Spleen (tissue), 7 donors: ENCODE results near the gene IL22.

Source experiments
- POLR2AphosphoS5 ChIP-seq, 3 donors: sonication (generic); formaldehyde crosslinking; IDR thresholded peaks; one replicate each; pipeline ENCODE4 v1.5.1; 2017; ENCODE audit warnings: antibody characterized with exemption in 3 of 3
- TF ChIP-seq, protein P1 (sequence below), 11 experiments: fragments of 200-600 bp in 7 of 11; fragments of 450-650 bp in 4 of 11; sonication (generic) in 4 of 11; IDR thresholded peaks in 8 of 11; conservative IDR thresholded peaks in 3 of 11; 1 replicate in 7 of 11; 2 replicates in 4 of 11; pipeline versions ENCODE4 v1.4.0 to v1.8.0; 2016 to 2021; ENCODE audit warnings: antibody characterized with exemption in 11 of 11, inconsistent platforms in 4 of 11, mild to moderate bottlenecking in 1 of 11
- donor health status: DM: no; HTN: no; CAD: no; lungs with moderate emphysema.
- donor health status: DM: no; HTN: no; CAD: no.
- donor health status: DM: no; HTN: no; CAD: no.

DNA sequence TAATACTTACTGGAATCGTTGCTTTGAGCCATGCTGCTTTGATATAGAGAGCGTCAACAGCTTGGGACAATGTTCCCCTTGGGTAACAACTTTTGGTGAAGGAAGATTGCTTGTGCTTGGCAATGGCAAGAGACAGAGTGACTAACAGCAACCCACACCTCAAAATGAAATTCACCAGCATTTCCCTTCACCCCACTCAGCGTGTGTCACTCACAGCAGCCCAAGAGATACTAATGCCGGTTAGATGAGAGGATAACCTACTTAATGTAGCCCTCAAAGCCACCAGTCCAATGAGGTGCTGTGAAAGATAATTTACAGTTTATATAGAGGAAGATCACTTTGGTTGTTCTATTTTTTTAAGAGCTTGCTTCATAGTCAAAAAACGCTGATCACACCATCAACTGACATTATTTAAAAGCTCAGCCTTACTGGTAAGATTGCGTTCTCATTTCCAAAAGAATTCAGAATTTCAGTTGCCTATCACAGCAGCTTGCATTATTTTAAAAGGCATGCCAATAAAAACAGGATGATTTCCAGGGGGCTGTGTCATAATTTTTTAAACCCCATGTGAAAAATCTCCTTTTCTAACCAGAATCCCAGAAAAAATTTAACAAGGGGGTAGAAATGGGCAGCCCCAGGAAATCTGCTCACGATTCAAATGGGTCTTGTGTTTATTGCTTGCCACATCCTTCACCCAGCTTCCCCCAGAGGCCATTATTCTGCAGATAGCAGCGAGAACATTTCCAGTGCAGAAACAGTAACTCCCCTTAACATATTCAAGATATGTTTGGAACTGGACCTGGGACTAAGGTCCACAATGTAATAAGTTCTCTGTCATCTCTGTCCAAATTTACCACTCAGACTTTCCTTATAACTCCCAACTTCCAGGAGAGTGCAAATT is 27.6 kb downstream of the IL22 start, which contains the start of gene IL26:
- TF ChIP-seq, protein P1, sequence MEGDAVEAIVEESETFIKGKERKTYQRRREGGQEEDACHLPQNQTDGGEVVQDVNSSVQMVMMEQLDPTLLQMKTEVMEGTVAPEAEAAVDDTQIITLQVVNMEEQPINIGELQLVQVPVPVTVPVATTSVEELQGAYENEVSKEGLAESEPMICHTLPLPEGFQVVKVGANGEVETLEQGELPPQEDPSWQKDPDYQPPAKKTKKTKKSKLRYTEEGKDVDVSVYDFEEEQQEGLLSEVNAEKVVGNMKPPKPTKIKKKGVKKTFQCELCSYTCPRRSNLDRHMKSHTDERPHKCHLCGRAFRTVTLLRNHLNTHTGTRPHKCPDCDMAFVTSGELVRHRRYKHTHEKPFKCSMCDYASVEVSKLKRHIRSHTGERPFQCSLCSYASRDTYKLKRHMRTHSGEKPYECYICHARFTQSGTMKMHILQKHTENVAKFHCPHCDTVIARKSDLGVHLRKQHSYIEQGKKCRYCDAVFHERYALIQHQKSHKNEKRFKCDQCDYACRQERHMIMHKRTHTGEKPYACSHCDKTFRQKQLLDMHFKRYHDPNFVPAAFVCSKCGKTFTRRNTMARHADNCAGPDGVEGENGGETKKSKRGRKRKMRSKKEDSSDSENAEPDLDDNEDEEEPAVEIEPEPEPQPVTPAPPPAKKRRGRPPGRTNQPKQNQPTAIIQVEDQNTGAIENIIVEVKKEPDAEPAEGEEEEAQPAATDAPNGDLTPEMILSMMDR (IDR thresholded peaks at IDR 0.05 in 8 of 11, conservative IDR thresholded peaks at IDR 0.05 in 3 of 11): no peak
- no peak for TF ChIP-seq POLR2AphosphoS5 (IDR thresholded peaks at IDR 0.05)
